Stimulated activated CD4-positive, alpha-beta T cell treated with anti-CD3 and anti-CD28 coated beads, Interleukin-12 subunit alpha, Interleukin-12 subunit beta, amount 100 ng/mL, for 24 hours (primary cell): ENCODE measurements around the gene FTCD.
"Not testable (repeated sequence)": the region's sequence is repeated elsewhere in the genome, so short reads cannot be mapped to it uniquely, and the experiment has no call there.

ENCODE experiments used
- DNase-seq, 2 experiments: peaks; one replicate each; pipeline ENCODE4 v3.0.0-alpha.2; 2020; ENCODE audit warnings: low read depth in 2 of 2

Gene FTCD

GRCh38 chr21:46155514-46156377 lies at the start of gene FTCD:
Gene FTCD, minus strand, starts transcription at chr21:46155579. Its CDS starts 56 bp downstream, at chr21:46155523.
- DNase-seq, result no peak

DNA sequence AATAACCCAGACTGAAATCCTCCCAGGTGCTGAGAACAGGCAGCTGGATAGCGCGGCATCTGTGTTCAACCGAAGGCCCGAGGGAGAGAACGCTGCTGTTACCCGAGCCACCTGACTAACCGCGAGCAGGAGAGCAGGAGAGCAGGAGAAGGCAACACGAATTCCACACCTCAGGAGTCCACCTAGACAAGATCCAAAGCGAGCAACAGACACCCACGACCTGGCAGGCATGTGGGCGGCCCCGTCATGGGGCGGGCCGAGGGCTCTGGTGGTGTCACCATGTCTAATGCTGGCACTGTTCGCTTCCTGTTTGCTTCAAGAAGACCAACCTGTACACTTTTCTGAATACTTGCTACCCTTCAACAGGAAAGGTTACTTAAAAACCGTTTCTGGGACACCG lies 49.8 kb upstream of the FTCD start:
- DNase-seq, result no peak

DNA sequence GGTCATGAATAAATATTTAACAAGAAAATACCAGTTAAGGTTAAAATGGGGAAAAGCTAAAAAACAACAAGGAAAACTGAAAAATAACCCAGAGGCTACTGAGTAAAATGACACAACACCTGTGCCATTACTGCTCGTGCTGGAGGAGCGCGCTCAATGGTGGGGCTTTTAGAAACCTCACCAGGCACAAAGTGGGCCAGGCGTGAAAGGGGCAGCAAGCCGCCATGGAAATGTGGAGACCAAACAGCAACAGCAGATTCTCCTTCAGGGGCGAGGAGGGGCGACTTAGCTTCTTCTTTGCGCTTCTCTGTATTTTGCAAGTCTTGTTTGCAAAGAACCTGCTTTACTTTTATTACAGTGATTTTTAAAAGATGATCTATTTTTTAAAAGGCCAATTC lies 47.8 kb upstream of the FTCD start:
- no peak for DNase-seq

- DNase-seq, result no peak
Measured at GRCh38 chr21:46202592-46203202, 47.3 kb upstream of the FTCD start.

DNA sequence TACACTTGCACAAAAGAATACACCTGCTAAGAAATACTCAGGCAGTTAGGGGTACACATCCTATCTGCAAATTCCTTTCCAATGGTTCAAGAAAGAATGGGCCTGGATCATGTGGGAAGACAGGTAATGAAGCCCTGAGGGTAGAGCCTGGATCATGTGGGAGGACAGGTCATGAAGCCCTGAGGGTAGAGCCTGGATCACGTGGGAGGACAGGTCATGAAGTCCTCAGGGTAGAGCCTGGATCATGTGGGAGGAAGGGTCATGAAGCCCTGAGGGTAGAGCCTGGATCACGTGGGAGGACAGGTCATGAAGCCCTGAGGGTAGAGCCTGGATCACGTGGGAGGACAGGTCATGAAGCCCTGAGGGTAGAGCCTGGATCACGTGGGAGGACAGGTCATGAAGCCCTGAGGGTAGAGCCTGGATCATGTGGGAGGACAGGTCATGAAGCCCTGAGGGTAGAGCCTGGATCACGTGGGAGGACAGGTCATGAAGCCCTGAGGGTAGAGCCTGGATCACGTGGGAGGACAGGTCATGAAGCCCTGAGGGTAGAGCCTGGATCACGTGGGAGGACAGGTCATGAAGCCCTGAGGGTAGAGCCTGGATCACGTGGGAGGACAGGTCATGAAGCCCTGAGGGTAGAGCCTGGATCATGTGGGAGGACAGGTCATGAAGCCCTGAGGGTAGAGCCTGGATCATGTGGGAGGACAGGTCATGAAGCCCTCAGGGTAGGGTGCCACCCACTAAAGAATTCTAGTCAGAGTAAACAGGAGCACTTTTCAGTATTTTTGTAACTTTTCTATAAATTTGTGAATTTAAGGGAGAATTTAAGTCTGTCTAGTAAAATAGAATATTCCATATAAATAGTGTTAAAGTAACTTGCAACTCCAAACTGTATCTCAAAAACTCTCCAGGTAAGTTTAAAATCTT lies 45.8 kb upstream of the FTCD start:
- DNase-seq, result not testable (repeated sequence)

DNA sequence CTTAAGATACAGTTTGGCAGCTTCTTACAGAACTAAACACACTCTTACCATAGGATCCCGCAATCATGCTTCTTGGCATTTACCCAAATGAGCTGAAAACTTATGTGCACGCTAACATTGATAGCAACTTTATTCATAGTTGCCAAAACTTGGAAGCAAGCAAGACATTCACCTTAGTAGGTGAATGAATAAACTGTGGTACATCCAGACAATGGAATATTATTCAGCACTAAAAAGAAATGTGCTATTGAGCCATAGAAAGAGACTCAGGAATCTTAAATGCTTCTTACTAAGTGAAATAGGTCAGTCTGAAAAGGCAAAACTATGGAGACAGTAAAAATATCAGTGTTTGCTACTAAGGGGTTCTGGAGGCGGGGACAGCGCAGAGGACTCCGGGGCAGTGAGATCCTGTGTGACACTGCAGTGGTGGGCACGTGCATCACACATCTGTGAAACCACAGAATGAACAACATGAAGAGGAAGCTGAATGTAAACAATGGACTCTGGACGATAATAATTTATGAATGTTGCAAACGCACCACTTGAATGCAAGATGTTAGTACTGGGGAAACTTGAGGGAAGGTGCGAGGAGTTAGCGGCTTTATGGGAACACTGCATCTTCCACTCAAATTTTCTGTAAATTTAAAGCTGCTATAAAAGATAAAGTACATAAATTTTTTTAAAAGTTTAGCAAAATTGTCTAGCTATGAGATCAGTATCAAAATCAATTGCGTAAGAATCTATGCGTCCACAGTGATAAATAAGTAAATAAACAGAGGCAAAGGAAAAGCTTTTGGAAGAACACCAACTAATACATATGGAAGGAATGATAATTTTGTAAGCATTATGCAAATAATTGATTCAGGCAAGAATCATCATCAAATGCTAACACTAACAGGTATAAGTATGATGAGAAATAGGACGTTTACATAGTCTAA lies 44.3 kb upstream of the FTCD start:
- no peak for DNase-seq

DNA sequence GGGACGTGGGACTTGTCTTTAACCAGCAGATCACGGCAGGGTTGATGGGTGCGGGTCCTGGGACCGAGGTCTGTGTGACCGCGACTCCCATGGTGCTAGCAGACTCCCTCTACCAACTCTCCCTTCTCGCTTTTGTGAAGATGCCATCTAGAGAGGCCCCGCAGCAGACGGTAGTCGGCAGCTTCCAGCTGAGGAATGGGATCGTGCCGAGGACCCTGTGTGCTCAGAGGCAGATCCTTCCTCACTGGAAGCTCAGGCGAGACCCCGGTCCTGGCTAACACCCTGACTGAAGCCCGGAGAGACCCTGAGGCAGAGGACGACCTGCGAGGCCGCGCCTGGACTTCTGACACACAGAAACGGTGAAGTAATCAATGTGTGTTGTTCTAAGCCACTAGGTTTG lies 41.4 kb upstream of the FTCD start:
- no peak for DNase-seq

GRCh38 chr21:46195595-46196195 lies 40.3 kb upstream of the FTCD start:
- no peak for DNase-seq

- DNase-seq, result no peak
Measured at GRCh38 chr21:46194374-46195334, 39.3 kb upstream of the FTCD start.

- DNase-seq, result no peak
Measured at GRCh38 chr21:46193829-46194373, 38.5 kb upstream of the FTCD start.

- no peak for DNase-seq
Measured at GRCh38 chr21:46191686-46192575, 36.6 kb upstream of the FTCD start.

DNA sequence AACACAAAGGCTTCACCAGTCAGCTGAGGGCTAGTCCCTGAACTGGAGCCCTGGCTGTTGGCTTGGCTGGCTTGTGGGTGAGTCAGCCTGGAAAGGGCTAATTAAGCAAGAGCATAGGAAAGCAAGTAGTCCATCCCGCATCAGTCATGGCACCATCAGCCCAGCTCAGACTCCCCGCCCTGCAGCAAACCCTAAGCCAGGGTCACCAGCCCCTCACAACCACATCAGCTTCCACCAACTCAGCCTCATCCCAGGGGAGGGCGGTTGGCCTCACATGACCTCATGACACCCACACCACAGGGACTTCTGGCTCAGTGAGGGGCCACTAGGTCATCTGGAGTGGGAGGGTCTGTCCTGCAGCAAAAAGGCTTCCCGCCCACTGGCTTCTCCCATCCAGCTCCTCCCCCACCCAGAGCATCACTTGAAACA lies 35.9 kb upstream of the FTCD start:
- no peak for DNase-seq

GRCh38 chr21:46190491-46191131 lies 35.2 kb upstream of the FTCD start:
- DNase-seq, result no peak

DNA sequence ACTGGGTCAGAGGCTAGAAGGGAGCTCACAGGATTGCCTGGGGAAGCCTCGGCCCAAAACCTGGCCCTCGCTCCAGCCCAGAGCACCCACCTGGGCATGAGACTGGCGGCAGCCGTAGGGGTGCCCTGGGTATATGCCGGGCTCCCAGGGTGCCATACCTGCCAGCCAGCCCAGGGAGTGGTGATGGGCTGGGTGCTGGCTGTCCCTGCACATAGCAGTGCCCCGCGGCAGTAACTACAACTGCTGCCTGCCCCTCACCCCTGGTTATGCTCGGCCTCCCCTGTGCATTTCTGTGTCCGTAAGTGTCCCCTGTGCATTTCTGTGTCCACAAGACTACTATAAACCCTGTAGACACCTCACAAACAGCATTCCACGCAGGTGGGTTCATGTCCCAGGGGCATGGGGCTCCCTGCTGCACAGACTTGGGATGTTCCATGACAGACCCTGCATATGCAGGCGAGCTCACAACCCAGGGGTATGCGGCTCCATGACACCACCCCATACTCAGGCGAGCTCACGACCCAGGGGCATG lies 34.6 kb upstream of the FTCD start:
- DNase-seq, result no peak

GRCh38 chr21:46189213-46189958 lies 34.0 kb upstream of the FTCD start:
- no peak for DNase-seq
